ENCODE data around the gene ARHGDIG. TPM values are rescaled to one million over a fixed set of nuclear protein-coding genes. Genes with fewer than 3 reads are reported as not detected.

Gene ARHGDIG
- total RNA-seq, 1 donor from 2014 or later, result not detected

DNA sequence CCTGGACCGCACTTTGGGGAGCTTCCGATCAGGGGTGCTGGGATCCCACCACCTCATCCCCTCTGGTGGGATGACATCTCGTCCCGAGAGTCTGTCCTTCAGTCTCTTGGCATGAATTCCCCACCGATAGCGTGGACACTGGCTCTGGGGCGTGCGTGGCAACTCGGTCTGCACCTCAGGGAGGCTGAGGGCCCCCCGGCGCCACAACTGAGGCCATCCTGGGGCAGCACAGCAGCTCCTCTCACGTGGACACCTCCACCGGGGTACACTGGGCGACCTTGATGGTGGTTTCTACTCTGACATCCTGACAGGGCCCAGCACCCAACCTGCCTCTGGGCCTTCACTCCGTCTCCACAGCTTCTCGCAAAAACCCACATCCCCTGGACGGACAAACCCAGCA, 11.1 kb downstream of the ARHGDIG start:
- TF ChIP-seq, protein P1, sequence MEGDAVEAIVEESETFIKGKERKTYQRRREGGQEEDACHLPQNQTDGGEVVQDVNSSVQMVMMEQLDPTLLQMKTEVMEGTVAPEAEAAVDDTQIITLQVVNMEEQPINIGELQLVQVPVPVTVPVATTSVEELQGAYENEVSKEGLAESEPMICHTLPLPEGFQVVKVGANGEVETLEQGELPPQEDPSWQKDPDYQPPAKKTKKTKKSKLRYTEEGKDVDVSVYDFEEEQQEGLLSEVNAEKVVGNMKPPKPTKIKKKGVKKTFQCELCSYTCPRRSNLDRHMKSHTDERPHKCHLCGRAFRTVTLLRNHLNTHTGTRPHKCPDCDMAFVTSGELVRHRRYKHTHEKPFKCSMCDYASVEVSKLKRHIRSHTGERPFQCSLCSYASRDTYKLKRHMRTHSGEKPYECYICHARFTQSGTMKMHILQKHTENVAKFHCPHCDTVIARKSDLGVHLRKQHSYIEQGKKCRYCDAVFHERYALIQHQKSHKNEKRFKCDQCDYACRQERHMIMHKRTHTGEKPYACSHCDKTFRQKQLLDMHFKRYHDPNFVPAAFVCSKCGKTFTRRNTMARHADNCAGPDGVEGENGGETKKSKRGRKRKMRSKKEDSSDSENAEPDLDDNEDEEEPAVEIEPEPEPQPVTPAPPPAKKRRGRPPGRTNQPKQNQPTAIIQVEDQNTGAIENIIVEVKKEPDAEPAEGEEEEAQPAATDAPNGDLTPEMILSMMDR (IDR thresholded peaks at IDR 0.05; ENCODE audit: unreplicated experiment), result no peak
- no peak overlapping the region for H3K27ac Mint-ChIP-seq (ENCODE audit: unreplicated experiment)
- H3K9me3 Mint-ChIP-seq (ENCODE audit: unreplicated experiment), result no peaks in the 10 kb centered on the region
- DNase-seq (ENCODE audit: low spot score), result no peak
- H3K4me3 Mint-ChIP-seq (ENCODE audit: unreplicated experiment), result no peak overlapping the region
- no peaks in the 10 kb centered on the region for H3K4me1 Mint-ChIP-seq (ENCODE audit: unreplicated experiment)
- peaks cover 7% of the 10 kb centered on the region for H3K36me3 Mint-ChIP-seq (ENCODE audit: low read depth, unreplicated experiment)
- H3K27me3 Mint-ChIP-seq (ENCODE audit: unreplicated experiment), result peaks cover 3% of the 10 kb centered on the region

DNA sequence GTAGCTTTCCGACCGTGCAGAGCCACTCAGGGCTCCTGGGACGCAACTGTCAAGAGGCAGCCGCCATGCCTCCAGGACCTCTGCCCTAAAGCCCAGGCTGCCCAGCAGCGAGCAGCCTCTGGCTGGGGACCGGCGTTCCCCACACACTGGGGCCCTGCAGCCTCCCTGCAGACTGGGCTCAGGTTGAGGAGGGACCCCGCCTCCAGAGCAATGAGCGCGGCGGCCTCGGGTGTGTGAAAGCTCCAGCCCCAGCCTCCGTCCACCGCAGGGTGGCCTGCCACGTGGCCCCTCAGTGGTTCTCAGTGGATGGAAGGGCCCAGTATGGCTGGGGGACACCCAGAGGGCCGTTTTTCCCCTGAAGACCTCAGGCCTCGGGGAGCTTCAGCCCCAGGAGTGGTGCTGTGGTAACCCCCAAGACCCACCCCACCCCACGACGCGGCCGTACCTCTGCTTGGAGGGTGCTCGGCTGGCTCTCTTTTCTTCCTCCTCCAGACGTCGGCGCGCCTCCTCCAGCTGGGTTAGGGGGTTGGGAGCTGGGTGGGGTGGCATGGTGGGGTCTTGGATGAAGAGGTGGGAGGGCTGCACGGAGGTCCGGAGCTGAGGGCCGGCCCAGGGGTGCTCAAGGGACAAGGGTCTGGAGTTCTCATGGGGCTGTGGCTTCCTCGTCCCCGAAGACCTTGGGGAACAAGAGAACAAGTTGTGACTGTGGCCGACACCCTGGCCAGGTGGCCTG, 12.8 kb downstream of the ARHGDIG start:
- TF ChIP-seq, protein P1 (IDR thresholded peaks at IDR 0.05; ENCODE audit: unreplicated experiment), result no peak
- H3K4me3 Mint-ChIP-seq (ENCODE audit: unreplicated experiment), result no peak overlapping the region
- H3K36me3 Mint-ChIP-seq (ENCODE audit: low read depth, unreplicated experiment), result peaks cover 7% of the 10 kb centered on the region
- no peaks in the 10 kb centered on the region for H3K9me3 Mint-ChIP-seq (ENCODE audit: unreplicated experiment)
- H3K27me3 Mint-ChIP-seq (ENCODE audit: unreplicated experiment), result peaks cover 4% of the 10 kb centered on the region
- no peaks in the 10 kb centered on the region for H3K4me1 Mint-ChIP-seq (ENCODE audit: unreplicated experiment)
- H3K27ac Mint-ChIP-seq (ENCODE audit: unreplicated experiment), result no peak overlapping the region
- no peak for DNase-seq (ENCODE audit: low spot score)

DNA sequence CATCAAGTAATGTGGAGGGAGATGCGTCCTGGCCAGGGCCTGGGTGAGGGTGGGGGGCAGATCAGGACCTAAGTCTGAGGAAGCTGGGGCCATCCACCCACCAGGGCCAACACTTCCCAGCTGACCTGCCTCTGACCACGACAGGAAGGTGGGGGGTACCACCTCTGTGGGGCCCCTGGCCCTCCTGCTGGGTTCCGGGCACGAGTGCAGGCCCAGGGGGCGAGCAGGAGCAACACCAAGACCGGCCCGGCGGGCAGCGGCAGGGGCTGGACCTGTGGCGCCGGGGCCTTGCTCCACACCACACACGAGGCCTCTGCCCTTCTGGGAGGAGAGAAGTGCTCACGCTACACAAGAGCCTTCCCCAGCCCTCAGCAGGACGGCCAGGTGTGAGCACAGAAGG, 15.9 kb downstream of the ARHGDIG start:
- Mint-ChIP-seq H3K9me3 (ENCODE audit: unreplicated experiment) (no peaks in the 10 kb centered on the region), H3K27ac (ENCODE audit: unreplicated experiment) (no peak overlapping the region), H3K36me3 (ENCODE audit: low read depth, unreplicated experiment) (peaks cover 7% of the 10 kb centered on the region), H3K4me1 (ENCODE audit: unreplicated experiment) (no peaks in the 10 kb centered on the region), H3K27me3 (ENCODE audit: unreplicated experiment) (peaks cover 7% of the 10 kb centered on the region), H3K4me3 (ENCODE audit: unreplicated experiment) (no peak overlapping the region)
- TF ChIP-seq, protein P1 (IDR thresholded peaks at IDR 0.05; ENCODE audit: unreplicated experiment), result no peak
- no peak for DNase-seq (ENCODE audit: low spot score)

DNA sequence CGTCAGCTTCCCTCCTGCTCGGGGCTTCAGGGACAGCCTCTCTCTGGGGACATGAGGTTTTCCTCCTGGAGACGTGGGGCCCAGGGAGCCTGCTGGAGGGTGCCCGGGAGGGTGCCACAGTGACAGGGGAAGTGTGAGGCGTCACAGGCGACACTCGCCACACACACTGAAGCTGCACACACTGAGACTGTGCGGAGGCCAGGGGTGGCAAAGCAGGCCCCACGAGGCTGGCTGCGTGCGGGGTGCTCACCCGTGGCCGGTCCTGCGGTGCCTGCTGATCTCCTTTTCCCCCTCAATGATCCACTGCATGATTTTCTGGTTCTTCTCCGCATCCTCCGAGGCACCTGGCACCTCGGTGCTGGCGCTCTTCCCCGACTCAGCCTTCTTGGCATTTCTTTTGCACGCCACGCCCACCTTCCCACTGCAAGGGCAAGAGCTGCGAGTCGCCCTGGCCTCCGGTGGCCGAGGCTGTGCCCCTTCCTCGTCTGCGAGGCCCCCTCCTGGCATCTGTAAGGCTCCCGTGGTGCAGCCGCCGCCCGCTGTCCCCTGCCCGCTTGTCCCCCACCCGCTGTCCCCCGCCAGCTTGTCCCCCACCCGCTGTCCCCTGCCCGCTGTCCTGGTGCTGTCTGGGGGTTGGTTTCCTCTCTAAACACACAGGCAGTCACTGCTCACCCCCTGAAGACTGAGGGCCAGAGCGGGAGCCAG, 16.6 kb downstream of the ARHGDIG start:
- Mint-ChIP-seq H3K4me3 (ENCODE audit: unreplicated experiment) (no peak overlapping the region), H3K36me3 (ENCODE audit: low read depth, unreplicated experiment) (peaks cover 3% of the 10 kb centered on the region), H3K27me3 (ENCODE audit: unreplicated experiment) (peaks cover 7% of the 10 kb centered on the region), H3K4me1 (ENCODE audit: unreplicated experiment) (no peaks in the 10 kb centered on the region), H3K9me3 (ENCODE audit: unreplicated experiment) (no peaks in the 10 kb centered on the region), H3K27ac (ENCODE audit: unreplicated experiment) (no peak overlapping the region)
- TF ChIP-seq, protein P1 (IDR thresholded peaks at IDR 0.05; ENCODE audit: unreplicated experiment), result no peak
- DNase-seq (ENCODE audit: low spot score), result no peak

DNA sequence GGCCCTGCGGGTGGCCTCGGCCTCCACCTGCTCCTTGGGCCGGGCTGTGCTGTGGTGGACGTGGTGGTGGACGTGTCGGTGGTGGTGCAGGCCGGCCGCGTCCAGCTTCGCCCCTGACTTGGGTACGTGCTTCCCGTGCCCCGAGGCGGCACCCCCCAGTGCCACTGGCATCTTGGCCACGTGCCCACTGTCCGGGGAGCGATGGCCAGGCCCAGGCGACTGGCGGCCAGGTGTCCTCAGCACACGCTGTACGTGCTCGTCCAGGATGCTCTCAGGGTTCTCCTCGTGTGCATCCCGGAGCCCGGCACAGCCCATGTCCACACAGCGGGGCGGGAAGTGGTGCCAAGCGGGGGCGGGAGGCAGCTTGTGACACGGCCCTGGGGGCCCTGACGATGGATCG, 17.4 kb downstream of the ARHGDIG start:
- H3K9me3 Mint-ChIP-seq (ENCODE audit: unreplicated experiment), result no peaks in the 10 kb centered on the region
- no peak overlapping the region for H3K4me3 Mint-ChIP-seq (ENCODE audit: unreplicated experiment)
- no peaks in the 10 kb centered on the region for H3K36me3 Mint-ChIP-seq (ENCODE audit: low read depth, unreplicated experiment)
- H3K27ac Mint-ChIP-seq (ENCODE audit: unreplicated experiment), result no peak overlapping the region
- no peak for DNase-seq (ENCODE audit: low spot score)
- peaks cover 5% of the 10 kb centered on the region for H3K27me3 Mint-ChIP-seq (ENCODE audit: unreplicated experiment)
- H3K4me1 Mint-ChIP-seq (ENCODE audit: unreplicated experiment), result no peaks in the 10 kb centered on the region
- TF ChIP-seq, protein P1 (IDR thresholded peaks at IDR 0.05; ENCODE audit: unreplicated experiment), result no peak
